ENCODE data around the gene CPSF3.

The CPSF3 gene

GRCh38 chr2:9518163-9518562 lies 94.7 kb downstream of the CPSF3 start:
- DNase-seq (ENCODE audit: low spot score): no peak

GRCh38 chr2:9518780-9519179 lies 95.3 kb downstream of the CPSF3 start:
- DNase-seq (ENCODE audit: low spot score): no peak

GRCh38 chr2:9519250-9519649 lies 95.8 kb downstream of the CPSF3 start:
- DNase-seq (ENCODE audit: low spot score): no peak

Measured in pons (tissue), 1 donor.